ENCODE measurements around the gene DTX3.
A peak's percentile ranks its signal among the peaks of the same experiment; 100 is the strongest.

DTX3 gene

GRCh38 chr12:57621497-57622292, 17.1 kb downstream of the DTX3 start:
- peak; percentile 56 for DNase-seq

GRCh38 chr12:57622293-57623245, 17.9 kb downstream of the DTX3 start:
- no peak for DNase-seq

- DNase-seq: no peak
Observed at GRCh38 chr12:57623385-57623784, 18.8 kb downstream of the DTX3 start.

GRCh38 chr12:57623811-57624390, 19.3 kb downstream of the DTX3 start:
- no peak for DNase-seq

GRCh38 chr12:57624441-57625220, 20.0 kb downstream of the DTX3 start:
- no peak for DNase-seq

GRCh38 chr12:57625261-57626032, 20.8 kb downstream of the DTX3 start:
- no peak for DNase-seq

- no peak for DNase-seq
Observed at GRCh38 chr12:57626111-57626920, 21.7 kb downstream of the DTX3 start.

- no peak for DNase-seq
Observed at GRCh38 chr12:57626921-57627445, 22.4 kb downstream of the DTX3 start.

- DNase-seq: no peak
Observed at GRCh38 chr12:57627501-57628279, 23.1 kb downstream of the DTX3 start.

GRCh38 chr12:57628280-57629191, 23.9 kb downstream of the DTX3 start:
- DNase-seq: no peak

GRCh38 chr12:57629897-57630471, 25.4 kb downstream of the DTX3 start:
- no peak for DNase-seq

GRCh38 chr12:57630891-57631433, 26.3 kb downstream of the DTX3 start:
- DNase-seq: no peak

- no peak for DNase-seq
Observed at GRCh38 chr12:57631566-57632072, 27.0 kb downstream of the DTX3 start.

GRCh38 chr12:57632073-57632957, 27.7 kb downstream of the DTX3 start:
- peak; percentile 59 for DNase-seq

- DNase-seq: peak; percentile 89
Observed at GRCh38 chr12:57632958-57633840, 28.6 kb downstream of the DTX3 start, which contains the start of gene B4GALNT1. Gene B4GALNT1 (minus strand): TSS chr12:57633201. CDS start chr12:57632132, 1,069 bp downstream.
